NCI-H2171 treated with DMSO at 0.1 percent for 48 hours (cell line): ENCODE data around the gene DNAAF2.
"Not testable (repeated sequence)": the region's sequence is repeated elsewhere in the genome, so short reads cannot be mapped to it uniquely, and the experiment has no call there.

Experiments
- DNase-seq: peaks from one replicate; lab custom pipeline; 2025; lab: John Stamatoyannopoulos, UW

The DNAAF2 gene

DNA sequence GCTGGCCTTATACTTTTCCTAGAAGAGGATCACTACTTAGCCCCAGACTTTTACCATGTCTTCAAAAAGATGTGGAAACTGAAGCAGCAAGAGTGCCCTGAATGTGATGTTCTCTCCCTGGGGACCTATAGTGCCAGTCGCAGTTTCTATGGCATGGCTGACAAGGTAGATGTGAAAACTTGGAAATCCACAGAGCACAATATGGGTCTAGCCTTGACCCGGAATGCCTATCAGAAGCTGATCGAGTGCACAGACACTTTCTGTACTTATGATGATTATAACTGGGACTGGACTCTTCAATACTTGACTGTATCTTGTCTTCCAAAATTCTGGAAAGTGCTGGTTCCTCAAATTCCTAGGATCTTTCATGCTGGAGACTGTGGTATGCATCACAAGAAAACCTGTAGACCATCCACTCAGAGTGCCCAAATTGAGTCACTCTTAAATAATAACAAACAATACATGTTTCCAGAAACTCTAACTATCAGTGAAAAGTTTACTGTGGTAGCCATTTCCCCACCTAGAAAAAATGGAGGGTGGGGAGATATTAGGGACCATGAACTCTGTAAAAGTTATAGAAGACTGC lies 12.9 kb downstream of the DNAAF2 start:
- no peak for DNase-seq

DNA sequence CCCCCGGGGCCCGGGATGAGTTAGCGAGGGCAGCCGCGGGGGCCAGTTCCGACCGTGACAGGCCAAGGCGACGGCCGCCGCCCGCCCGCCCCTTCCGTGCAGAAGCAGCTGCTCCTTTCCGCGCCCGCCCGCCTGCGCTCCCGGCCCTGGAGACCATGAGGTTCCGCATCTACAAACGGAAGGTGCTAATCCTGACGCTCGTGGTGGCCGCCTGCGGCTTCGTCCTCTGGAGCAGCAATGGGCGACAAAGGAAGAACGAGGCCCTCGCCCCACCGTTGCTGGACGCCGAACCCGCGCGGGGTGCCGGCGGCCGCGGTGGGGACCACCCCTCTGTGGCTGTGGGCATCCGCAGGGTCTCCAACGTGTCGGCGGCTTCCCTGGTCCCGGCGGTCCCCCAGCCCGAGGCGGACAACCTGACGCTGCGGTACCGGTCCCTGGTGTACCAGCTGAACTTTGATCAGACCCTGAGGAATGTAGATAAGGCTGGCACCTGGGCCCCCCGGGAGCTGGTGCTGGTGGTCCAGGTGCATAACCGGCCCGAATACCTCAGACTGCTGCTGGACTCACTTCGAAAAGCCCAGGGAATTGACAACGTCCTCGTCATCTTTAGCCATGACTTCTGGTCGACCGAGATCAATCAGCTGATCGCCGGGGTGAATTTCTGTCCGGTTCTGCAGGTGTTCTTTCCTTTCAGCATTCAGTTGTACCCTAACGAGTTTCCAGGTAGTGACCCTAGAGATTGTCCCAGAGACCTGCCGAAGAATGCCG lies 13.7 kb downstream of the DNAAF2 start:
- peak; percentile 77 for DNase-seq

DNA sequence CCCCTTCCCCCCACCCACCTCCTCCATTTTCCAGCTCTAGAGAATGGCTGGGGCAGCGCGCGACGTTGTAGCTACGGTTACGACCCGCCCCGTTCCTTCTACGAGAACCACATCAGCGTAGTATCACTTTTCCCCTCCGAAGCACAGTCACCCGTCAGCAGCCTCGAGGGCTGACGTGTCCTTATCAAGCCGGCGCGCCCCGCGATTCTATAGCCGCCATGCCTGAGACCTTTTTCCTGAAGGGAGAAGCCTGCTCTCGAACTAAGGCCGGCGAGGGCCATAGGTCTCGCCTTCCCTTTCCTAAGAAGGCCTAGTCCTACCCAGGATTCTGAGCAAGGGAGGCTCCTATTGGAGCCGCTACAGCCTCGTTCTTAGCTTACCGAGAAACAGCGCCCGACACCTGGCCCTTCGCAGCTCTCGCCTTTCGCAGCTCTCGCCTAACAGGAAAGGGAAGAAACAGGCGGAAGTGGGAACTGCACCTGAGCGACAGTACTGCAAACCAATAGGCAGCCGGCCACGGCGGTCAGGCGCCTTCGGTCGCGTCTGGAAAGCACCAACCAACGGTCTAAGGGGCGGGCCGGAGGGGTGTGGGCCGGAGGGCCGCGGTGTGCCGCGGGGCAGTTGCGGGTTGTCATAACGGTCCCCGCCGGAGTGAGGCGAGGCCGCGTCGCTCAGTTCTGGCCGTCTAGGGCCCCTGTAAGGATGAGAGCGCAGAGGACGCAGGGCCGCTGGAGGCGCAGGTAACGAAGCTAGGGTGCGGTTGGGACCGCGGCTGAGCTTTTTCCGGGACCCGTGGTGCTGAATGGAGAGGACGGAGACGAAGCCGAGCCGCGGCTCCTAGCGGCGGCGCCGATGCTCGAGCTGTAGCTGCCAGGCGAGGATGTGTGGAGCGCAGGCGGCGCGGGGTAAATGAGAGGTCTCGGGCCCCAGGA lies 14.6 kb downstream of the DNAAF2 start, which contains the start of the genes MGAT2 and RPL36AL:
Gene MGAT2 (plus strand): TSS at position 618 of the 932 bp plus-strand sequence. CDS start 470 bp downstream, outside the sequence.
Gene RPL36AL (minus strand): TSS at position 445 of the 932 bp plus-strand sequence. CDS start 1,522 bp downstream, outside the sequence.
- peak; percentile 98 for DNase-seq

DNA sequence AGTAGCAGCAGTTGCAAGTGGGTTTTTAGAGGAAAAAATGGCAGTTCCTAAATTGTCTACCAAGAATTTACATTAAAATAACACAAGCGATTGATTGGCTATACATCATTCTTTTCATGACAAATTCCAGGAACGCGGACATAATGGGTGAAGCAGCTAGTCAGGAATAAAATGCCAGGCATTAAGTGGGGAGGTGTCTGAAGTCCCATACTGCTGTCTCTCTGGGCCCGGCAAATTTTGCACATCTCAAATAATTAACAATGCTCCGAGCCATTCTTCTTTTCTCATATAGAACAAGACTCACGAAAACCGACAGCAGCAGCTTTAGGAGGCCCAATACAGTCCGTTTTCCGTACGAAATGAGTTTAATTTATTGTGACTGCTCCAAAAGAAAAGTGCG lies 15.3 kb downstream of the DNAAF2 start:
- DNase-seq: no peak

DNA sequence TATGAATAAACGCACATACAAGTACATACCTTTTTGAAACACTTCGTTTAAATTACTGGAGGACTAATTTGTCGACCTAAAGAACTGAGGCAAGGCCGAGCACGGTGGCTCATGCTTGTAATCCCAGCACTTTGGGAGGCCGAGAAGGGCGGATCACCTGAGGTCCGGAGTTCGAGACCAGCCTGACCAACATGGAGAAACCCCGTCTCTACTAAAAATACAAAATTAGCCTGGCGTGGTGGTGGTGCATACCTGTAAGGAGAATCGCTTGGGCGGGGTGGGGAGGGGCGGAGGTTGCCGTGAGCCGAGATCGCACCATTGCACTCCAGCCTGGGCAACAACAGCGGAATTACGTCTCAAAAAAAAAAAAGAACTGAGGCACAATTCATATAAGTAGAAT lies 15.8 kb downstream of the DNAAF2 start:
- DNase-seq: not testable (repeated sequence)

DNA sequence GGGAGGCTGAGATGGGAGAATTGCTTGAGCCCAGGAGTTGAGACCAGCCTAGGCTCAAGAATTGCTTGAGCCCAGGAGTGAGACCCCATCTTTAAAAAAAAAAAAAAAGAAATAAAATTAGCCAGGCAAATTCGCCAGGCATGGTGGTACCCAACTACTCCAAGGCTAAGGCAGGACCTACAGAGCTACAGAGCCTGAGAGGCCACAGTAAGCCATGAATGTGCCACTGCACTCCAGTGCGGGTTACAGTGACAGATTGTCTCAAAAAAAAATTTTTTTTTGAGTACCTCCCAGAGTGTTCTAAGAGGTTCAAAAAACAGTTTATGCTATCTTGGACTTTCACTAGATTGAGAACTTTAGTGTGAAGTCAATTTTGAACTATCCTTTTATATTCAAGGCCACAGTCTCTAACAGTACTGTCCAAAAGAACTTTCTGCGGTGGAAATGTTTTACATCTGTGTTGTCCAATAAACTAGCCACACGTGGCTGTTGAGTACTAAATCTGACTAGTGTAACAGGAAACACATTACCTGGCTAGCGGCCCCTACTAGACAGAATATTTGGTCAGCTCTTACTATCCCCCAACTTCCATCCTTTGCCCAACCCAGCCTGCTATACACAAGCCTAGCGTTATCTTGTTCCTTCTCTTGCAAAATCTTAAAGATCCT lies 17.1 kb downstream of the DNAAF2 start:
- DNase-seq: no peak

DNA sequence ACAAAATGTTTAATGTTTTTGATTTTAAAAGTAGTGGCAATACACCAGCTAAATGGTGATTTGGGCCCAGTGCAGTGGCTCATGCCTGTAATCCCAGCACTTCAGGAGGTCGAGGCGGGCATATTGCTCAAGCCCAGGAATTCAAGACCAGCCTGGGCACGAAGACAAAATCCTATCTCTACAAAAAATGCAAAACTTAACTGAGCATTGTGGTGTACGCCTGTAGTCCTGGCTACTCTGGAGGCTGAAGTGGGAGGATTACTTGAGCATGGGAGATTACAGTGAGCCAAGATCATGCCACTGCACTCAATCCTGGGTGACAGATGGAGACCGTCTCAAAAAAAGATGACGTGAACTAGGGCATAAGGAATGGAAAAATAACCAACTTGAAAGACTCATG lies 19.3 kb downstream of the DNAAF2 start:
- DNase-seq: peak; percentile 42

DNA sequence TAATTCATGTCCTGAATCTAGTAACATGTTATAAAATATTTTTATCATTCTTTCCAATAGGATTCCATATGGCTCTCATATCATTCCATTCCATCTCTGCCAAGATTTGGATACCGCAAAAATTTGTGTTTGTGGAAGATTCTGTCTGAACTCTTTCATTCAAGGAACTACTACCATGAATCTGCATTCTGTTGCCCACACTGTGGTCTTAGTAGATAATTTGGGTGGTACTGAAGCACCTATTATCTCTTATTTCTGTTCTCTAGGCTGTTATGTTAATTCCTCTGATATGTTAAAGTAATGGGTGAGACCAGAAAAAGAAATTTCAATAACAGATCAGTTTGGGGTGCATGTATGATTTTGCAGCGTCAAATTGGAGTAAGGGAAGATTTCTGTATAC lies 20.8 kb downstream of the DNAAF2 start:
- DNase-seq: no peak

DNA sequence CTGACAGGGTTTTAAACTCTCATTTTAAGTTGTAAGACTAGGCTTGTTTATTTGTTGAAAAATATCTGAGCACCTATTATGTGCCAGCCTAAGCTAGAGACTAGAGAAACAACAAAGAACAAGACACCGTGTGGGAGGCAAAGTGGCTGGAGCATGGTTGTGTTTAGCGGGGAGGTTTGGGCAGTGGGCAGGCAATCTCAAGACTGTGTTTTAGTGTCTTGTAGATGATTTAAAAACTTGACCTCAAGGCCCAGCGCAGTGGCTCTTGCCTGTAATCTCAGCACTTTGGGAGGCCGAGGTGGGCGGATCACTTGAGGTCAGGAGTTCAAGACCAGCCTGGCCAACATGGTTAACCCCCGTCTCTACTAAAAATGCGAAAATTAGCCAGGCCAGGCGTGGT lies 22.4 kb downstream of the DNAAF2 start:
- DNase-seq: no peak

DNA sequence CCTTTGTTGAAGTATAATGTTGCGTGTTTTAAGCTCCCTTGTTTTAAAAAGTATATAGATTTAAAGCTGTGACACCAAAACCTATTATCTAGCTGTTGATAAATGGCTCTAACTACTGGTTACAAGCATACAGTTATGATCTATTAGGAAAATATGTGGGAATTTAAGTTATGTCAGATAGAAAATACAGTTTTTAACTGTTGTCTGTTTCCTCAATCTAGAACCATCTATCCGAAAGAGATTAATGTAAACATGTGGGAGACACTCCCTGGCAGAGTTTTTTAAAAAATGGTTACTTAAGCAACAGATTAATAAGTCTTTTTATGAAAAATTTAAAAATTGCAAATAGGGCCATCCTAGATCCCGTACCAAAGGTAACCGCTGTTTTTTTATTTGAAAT lies 22.8 kb downstream of the DNAAF2 start:
- DNase-seq: no peak

DNA sequence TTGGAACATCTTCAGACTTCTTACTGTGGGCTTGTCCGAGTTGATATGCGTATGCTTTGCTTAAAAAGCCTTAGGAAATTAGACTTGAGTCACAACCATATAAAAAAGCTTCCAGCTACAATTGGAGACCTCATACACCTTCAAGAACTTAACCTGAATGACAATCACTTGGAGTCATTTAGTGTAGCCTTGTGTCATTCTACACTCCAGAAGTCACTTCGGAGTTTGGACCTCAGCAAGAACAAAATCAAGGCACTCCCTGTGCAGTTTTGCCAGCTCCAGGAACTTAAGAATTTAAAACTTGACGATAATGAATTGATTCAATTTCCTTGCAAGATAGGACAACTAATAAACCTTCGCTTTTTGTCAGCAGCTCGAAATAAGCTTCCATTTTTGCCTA lies 27.5 kb downstream of the DNAAF2 start:
- no peak for DNase-seq

DNA sequence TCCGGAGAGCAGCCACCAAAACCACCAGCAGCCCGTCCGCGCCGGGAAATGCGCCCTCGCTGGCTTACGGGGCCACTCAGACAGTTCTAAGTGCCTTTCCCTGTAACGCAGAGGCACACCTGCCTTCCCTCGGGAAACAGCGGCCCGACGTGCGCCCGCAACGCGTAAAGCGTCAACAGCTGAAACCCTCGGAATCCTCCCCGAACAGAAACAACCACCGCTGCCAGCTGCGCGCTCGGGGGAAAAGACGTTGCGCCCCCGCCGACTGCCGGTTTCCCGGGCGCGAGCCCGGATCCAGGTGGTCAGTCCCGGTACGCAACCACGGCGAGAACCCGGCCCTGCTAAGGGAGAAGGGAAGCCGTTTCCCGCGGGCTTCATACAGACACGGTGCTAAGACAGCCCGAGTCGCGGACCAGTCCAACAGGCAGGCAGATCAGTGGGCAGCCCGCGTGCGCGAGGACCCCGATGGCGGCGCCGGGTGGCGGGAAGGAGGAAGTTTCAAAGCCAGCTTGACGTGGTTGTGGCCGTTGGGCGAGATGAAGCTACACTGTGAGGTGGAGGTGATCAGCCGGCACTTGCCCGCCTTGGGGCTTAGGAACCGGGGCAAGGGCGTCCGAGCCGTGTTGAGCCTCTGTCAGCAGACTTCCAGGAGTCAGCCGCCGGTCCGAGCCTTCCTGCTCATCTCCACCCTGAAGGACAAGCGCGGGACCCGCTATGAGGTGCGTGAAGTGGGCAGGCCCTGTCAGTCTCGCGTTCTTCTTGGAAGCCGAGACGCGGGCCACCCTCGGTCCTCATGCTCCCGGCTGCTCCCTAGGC lies 36.4 kb downstream of the DNAAF2 start, which contains the start of gene LRR1:
Gene LRR1 (plus strand): TSS at position 456 of the 816 bp plus-strand sequence. CDS start 81 bp downstream, at position 537.
- peak; percentile 94 for DNase-seq

DNA sequence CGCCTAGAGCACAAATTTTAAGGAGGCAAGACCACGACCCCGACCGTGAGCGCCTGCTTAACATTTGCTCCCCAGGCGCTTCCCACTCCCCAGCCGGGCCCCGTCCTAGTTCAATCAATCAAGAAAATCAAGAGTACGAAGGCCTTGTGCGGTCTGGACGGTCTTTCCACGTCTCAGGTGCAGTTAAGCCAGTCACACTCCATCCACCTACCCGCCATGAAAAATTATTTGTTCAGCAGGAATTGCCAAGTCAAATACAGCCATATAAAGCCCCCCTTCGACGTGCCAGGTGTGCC lies 36.9 kb downstream of the DNAAF2 start:
- DNase-seq: no peak

DNA sequence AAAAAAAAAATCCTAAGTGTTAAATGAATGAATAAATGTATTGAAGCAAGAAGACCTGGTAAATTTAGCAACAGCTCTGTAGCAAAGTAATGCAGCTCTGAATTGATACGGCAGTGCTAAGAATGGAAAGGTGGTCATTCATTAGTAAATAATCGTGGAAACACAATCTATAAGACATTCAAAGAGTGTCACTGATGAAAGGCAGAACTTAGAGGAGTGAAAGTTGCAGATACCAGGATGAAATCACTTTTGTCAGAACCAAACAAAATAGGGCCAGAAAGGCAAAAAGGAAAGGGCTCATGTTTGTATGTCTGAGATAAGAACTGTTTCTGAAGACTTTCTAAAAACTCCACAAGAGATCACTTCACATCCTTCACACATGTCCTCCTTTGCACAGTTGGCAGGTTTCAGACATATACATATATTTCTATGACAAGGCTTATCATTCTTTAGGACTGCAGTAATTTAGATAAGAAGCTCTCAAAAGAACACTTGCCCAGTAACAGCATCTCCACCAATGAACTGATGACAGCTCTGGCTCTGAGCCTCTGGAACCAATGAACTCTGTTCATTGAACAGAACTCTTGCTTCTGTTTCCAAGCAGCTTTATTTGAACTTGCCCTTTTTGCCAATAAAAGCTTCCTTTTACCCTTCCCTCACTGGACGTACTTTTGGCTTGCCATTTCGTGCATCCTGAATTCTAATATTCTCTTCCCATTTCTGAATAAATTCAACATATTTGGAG lies 40.5 kb downstream of the DNAAF2 start:
- no peak for DNase-seq

DNA sequence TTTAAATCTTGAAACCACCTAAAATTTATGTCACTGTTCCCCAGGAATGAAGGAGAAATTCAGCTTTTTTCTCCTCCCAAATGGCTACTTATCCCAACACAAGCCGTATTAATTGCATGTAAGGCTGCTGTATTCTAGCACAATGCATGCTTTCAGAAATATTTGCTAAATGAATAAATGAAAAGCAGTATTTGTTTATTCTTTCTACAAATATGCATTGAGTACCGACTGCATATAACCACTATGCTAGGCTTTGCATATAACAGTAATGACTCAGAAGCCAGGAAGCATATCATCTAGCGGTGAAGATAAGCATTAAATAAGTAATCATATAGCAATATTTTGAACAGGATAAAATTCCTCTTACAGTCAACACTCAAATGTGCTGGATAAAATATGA lies 42.0 kb downstream of the DNAAF2 start:
- DNase-seq: no peak

DNA sequence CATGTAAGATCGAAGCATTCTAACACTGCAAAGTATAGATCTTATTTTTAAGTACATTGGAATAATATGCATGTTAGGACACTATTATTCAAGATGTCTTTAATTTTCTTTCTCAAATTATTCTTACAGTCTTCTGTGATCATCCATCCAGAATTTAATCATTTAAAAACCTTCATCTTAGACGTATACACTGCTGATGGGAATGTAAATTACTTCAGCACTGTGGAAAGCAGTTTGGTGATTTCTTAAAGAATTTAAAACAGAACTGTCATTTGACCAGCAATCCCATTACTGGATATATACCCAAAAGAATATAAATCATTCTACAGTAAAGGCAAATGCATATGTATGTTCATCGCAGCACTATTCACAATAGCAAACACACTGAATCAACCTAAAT lies 45.7 kb downstream of the DNAAF2 start:
- no peak for DNase-seq

DNA sequence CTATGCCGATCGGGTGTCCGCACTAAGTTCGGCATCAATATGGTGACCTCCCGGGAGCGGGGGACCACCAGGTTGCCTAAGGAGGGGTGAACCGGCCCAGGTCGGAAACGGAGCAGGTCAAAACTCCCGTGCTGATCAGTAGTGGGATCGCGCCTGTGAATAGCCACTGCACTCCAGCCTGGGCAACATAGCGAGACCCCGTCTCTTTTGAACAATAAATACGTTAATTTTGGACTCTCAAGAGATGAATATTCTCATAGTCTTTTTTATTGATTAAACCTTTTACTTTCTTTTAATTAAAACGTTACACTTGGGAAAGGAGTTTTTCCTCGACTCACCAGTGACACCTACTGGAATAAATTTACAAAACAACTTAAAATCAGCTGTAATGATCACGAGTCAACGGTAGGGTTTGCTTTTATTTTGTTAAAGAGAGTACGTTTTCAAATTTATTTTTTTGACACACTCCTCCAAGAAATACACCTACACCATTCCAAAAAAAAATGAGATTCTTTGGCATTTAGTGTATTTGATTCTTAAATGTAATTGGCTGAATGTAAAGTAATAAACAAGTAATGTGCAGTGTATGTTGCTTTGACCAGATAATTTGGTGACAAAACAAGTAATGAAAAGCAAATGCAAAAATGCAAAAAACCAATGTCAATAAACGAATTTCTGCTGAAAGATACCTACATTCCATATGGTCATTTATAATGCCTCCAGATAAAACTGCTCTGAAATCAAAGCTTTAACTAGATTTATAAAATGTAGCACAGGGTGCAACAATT lies 48.2 kb downstream of the DNAAF2 start:
- peak; percentile 86 for DNase-seq

DNA sequence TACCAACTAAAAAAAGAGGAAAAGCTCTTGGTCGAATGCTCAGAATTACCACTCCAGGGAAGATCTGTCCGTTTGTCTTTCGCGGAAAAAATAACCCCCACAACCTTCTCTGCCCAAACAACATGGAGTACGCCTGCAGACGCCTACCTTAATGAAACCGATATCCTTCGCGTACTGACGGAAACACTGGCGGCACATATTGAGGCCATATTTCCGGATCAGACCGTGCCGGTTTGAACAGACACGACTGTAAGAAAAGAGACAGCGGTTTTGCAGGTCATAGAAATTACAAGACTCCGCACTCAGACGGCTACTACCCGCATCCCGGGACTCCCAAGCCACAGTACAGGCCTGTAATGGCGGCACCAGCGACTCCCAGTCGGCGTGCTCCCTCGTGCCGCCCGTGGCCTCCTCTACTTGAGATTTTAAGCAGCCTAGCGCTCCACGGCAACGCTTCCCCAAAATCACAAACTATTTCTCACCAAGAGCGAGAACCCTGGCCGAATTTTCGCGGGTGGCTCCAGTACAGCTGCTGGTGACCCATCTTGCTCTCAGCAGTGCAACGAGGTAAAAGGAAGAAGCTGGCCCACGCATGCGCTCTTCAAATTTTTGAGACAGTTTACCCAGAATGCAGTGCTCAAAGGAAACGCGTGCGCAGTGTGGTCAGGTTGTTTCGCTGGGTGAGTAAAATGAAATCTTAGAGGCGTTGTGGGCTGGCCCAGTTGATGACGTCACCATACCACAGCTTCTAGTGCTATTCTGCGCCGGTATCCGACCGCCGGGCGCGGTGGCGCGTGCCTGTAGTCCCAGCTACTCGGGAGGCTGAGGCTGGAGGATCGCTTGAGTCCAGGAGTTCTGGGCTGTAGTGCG lies 49.0 kb downstream of the DNAAF2 start, which contains the start of gene RPS29:
Gene RPS29 (minus strand): TSS at position 578 of the 870 bp plus-strand sequence. CDS start 34 bp downstream, at position 544.
- peak; percentile 100 for DNase-seq
